ENCODE results near the gene GDPD4.

The GDPD4 gene

DNA sequence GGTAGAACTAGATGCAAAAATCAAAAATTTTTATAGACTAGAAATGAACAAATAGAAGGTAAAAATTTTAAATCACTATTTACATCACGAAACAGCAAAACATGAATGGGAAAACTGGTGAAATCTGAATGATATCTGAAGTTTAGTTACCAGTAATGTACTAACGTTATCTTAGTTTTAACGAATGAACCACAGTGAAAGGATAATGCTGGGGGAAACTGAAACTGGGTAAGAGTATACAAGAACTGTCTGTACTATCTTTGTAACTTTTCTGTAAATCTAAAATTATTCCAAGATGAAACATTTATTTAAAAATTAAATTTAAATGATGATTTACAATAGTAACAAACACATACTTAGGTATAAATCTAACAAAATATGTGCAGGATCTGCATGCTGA is 7.4 kb downstream of the GDPD4 start:
- no peak for DNase-seq (ENCODE audit: low read depth)

DNA sequence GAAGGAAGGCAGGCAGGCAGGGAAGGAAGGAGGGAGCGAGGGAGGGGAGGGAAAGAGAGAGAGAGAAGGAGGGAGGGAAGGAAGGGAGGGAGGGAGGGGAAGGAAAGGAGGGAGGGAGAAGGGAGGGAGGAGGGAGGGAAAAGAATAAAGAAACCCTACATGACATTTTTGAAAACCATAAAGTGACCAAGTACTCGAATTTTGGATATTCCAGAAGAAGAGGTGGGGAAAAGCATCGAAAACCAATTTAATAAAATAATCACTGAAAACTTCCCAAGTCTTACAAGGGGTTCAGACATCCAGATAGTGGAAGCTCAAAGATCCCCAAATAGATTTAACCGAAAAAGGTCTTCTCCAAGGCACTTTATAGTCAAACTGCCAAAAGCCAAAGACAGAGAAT is 11.7 kb downstream of the GDPD4 start:
- DNase-seq (ENCODE audit: low read depth): no peak

DNA sequence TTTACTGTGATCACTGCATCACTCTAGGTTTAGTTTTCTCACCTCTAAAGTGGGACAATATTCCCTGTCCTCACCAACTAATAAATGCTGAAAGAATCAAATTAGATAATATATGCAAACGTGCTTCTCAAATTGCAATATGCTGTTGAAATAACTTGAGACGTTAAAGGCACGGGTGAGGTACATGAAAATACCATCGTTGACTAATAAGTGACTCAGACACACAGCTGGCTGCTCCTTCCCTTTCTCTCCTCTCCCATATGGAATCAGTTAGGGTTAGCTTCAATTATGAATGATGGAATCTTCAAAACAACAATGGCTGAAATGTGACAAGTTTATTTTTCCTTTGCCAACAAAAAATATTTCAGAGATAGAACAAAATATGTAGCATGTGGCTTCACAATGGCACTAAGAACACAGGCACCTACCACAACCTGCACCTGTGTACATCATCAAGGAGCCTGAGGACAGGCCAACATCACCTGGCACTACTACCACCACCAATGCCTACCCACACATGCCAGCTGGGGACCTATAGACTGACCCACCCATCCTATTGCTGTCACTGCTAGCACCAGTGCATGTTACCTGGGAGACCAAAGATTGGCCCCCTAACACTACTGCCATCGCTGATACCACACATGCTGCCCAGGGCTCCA is 13.7 kb downstream of the GDPD4 start:
- DNase-seq (ENCODE audit: low read depth): no peak

DNA sequence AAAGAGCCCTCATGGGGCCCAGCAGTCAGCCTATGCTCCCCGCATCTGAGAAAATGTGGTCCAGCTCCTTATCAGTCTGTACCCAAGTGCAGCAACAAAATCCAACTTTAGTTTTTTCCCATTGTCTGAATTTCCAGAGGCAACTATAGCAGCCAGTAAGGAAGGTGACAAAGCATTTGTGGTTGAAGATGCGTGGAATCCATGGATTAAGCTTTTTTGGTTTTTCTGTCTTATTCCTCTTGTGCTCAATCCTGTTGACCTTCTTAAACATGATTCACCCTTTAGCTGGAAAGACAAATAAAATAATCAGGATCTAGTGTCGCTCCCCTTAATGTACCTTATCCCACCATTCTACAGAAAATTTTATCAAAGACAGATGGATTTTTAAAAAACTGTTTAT is 14.3 kb downstream of the GDPD4 start:
- no peak for DNase-seq (ENCODE audit: low read depth)

DNA sequence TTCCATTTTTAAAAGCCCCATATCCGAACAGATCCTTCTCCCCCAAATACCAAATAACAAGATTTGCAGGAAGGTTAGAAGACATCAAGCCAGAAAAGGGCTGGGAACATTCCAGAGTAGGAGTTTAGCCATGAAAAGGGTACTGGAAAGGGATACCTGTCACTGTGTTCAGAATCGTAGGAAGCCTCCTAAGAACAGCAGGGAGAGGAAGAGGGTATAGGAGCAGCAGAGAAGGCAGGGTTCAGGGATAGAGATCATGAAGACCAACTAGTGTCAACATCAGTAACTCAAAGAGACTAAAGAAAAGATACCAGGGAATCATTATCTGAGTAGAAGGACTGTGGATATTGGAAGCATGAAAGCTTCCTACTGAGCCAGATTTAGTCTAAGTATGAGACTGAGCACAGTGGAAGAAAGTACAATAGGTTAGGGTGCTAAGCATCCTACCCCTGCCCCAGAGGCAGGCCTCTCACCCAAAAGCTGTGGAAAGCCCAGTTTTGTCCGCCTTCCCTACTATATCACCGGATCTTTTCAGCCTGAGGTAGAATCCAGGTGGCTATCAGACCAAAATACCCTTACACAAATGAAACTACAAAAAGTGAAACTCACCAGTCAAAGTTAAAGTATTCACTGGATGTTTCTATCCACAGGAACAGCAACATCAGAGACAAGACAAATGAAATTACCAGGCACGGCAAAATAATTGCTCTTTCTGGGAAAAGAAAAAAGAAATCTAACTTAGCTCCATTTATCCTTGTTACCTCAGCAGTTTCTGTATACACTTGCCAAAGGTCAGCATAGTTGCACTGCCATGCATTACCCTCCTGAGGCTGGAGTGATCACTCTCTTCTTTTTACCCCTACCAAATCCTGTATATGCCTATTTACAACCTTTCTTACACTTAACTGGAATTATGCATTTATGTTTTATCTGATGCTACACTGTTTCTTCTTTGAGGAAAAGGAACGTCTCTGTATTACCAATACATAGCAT is 16.7 kb downstream of the GDPD4 start:
- no peak for DNase-seq (ENCODE audit: low read depth)

DNA sequence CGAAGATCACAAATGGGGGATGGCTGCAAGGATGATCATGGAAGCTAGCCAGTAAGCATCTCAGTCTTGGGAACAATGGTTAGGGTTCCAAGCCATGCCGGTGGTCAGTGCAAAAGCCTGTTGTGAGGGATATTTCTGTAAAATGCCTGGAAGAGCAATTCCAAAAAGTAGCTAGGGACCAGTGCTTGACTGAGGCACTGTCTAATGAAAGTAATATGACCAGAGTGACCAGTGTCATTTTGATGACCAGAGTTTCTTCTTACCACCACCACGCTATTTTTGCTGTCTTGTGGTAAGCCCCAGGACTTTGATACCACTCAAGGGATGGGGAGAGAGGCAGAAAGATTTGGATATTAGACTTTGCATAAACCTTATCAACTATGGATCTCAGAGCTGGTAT is 18.4 kb downstream of the GDPD4 start:
- no peak for DNase-seq (ENCODE audit: low read depth)

DNA sequence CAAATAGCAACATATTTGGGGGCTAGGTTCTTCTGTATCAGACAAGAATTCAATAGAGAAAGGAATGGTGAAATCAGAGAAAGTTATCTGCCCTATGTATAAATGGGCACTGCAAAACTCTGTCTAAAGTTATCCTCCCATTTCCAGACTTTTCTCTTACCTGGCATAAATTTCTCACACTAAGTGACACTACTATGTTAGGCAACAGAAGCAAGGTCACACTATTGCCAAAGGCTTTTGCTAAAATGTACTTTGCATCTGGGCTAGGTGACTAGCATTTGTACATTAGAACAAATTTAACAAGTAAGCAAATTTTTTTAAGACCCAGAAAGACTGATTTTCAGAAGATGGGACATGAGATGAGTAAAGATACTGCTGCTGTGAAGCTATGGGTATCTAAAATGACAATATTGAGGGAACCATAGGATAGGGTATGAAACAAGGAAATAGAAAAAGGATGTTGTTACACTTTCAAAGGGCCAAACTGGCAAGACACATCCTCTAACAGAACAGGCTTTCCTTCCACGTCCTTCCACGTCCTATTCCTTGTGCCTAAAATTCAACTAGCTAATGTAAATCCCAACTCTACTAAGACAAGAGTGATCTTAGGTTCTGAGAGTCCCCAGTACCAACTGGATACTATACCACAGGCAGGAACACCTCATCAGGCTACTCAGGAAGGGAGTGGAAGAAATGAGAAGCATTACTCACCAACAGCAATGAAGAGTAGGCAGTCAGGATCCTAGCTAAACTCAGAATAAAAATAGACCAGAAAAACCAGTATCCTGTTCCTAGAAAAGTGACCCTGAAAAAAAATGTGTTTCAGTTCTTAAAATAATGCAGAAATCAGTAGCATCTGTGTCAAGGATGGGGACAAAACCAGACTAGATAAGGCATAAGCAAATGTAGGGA is 22.6 kb downstream of the GDPD4 start:
- no peak for DNase-seq (ENCODE audit: low read depth)

DNA sequence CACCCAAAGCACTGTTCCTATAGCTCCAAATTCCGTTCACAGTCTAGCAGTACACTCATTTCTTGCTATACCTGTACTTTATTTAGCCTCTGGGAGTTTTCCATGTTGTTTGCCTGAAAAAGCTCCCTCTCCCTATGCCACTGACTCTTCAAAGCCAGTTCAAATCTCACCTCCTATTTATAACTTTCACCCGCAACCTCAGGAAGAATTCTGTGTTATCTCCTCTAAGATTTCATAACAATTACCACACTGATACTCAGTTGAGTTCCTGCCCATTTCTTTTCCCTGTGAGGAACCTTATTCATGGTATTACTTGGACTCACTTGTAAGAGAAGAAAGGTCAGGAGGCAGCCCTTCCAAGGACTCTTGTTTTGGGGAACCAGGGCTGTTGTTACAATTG is 25.2 kb downstream of the GDPD4 start:
- no peak for DNase-seq (ENCODE audit: low read depth)

DNA sequence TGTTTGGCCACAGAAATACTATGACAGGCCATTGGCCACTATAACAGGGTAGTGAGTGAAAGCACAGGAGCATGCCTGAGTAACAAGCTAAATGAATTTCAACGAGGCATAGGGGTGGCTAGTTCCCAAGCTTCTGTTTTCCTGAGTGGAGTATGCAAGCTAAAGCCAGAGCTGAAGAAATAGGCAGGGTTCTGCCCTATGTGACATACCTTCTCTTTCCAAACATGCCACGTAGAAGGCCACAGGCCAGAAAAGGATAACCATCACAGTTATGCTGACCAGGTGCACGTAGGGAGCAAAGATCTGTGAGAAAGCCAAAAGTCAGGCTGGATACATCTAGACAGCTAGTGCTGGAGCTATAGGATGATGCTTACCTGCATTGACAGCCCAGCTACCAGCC is 30.6 kb downstream of the GDPD4 start:
- no peak for DNase-seq (ENCODE audit: low read depth)

DNA sequence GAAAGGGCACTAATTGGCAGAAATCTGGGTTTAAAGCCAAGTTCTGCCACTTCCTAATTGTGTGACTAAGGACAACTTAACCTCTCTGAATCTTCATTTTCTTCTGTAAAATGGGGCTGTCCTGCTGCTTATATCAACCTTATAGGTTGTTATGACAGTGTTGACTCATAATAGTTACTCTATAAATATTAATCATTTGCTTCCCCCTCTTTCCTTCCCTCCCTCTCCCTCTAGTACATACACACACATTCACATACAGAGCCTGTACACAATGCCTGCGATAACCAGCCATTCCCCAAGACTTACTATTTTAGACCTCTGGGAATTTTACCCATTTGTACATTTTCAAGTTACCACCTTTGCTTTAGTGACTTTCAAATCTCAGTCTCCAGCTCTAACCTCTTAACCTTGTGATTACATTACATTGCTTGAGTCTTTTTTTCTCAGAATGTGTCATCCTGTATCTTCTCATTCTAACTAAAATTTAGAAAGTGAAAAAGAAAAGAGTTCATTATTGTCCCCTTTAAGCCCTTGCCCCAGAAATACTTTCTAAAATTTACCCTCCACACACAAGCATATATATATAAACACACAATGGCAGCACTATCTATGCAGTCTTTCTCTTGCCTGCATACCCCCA is 31.9 kb downstream of the GDPD4 start:
- DNase-seq (ENCODE audit: low read depth): no peak

DNA sequence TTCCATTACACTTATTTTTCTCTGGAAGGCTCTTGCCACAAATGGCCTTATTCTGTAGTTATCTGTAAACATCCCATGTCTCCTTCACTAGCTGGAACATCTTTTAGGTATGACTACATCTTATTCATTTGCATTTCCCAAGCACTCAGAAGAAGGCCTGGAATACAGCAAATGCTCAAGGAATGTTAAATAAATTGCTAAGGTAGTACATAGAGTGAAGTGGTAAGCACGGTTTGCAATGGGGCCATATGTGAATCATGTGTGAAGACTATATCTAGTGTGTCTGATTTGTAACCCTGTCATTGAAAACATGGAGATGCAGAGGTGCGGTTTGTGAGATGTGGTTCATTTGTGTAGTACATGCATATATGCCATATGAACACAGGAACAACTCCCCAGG is 33.5 kb downstream of the GDPD4 start:
- DNase-seq (ENCODE audit: low read depth): no peak

DNA sequence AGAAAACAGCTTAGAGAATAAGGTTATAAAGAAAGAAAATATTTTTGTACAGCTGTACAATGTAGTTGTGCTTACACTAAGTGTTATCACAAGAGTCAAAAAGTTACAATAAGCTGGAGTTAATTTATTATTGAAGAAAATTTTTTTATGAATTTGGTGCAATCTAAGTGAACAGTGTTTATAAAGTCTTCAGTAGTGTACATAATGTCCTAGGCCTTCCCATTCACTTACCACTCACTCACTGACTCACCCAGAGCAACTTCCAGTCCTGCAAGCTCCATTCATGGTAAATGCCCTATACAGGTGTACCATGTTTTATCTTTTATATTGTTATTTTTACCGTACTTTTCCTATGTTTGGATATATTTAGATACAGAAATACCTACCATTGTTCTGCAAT is 34.7 kb downstream of the GDPD4 start:
- no peak for DNase-seq (ENCODE audit: low read depth)

DNA sequence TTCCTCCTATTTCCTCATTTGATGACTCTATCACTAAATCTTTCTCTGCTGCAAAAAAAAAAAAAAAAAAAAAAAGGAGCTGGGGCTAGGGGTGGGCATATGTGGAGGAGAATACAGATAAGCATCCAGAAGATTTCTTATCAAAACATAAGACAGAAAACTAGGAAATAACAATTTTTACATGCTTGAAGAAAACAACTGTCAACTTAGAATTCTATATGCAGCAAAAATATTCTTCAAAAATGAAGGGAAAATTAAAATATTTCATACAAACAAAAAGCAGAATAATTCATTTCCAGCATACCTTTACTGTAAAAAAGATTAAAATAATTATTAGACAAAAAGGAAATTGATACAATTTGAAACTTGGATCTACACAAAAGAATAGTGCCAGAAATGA is 38.7 kb downstream of the GDPD4 start:
- no peak for DNase-seq (ENCODE audit: low read depth)

DNA sequence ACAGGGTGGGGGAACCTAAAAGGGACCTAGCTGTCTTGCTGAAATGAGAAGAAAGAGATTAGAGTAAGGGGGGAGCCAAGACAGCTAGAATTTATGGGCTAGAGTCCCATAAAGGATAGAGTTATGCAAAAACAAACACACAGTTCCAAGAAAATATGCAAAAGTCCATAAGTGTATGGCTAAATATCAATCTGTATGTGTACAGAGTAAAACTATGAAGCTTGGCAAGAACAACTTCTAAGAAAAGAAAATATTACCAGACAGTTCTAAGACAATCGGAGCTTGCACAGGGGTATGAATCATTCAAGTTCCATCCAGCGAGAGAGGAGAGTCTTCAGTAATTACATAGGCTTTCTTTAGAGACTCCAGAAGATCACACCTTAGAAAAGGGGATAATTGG is 41.8 kb downstream of the GDPD4 start:
- no peak for DNase-seq (ENCODE audit: low read depth)

DNA sequence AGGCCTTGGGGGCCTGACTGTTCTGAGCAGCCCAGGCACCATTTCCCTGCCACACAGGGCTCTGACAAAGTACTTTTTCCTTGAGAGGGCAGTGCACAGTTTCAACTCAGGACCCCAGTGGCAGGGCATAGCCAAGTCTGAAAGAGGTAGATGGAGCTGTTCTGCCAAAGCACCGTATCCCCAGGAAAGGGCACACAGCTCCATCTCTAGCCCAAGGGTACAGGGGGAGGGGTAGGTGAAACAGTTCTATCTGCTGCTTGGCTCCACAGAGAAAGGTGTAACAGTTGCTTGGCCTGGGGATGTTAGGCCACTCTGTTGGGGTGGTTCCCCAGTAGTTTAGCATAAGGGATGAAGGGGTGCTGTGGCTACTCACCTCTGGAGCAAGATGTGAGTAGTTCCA is 47.8 kb downstream of the GDPD4 start:
- no peak for DNase-seq (ENCODE audit: low read depth)

DNA sequence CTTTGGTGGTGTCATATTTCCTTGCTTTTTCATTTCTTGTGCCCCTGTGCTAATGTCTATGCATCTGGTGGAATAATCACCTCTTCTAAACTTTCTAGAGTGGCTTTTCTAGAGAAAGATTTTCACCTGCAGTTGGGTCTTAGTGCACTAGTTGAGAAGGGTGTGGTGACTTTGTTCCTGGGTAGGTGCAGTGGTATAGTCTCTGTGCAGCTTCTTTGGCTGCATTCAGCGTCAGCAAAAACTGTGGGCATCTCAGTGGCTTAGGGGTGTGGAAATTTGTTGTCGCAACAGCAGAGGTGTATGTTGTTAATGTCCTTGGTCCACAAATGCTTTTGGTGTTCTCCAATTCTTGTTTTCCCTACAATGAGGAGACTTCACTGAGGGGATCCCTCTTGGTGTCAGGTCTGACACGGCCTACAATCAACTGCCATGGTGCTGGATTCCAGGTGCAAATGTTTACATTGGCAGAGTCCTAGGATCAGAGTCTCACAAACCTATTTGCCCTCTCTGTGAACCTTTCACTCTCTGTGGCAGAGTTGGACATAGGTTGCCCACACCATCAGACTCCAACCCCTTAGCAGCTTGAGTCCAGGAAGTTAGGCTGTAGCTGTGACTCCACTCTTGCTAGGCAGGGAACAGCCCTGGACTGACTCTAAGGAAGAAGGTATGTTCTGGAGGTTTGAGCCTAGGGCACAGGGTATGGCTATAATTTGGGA is 48.8 kb downstream of the GDPD4 start:
- no peak for DNase-seq (ENCODE audit: low read depth)

DNA sequence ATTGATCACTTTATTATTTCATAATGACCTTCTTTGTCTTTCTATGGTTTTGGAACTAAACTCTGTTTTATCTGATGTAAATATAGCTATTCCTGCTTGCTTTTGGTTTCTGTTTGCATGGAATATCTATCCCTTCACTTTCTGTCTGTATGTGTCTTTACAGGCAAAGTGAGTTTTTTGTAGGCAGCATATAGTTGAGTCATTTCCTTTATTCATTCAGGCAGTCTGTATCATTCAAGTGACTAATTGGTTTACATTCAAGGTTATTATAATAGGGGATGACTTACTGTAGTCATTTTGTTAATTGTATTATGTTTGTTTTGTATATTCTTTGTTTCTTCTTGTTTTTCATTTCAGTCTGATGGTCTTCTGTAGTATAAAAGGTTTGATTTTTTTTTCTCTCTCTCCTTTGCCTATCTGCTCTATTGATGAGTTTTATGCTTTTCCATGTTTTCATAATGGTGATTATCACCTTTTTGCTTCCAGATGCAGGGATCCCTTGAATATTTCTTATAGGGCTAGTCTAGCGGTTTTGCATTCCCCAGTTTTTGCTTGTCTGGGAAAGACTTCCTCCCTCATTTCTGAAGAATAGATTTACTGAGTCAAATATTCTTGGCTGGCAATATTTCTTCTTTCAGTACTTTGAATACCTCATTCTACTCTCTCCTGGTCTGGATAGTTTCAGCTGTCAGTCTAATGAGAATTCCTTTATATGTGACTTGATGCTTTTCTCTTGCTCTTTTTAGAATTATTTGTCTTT is 50.4 kb downstream of the GDPD4 start:
- DNase-seq (ENCODE audit: low read depth): no peak

DNA sequence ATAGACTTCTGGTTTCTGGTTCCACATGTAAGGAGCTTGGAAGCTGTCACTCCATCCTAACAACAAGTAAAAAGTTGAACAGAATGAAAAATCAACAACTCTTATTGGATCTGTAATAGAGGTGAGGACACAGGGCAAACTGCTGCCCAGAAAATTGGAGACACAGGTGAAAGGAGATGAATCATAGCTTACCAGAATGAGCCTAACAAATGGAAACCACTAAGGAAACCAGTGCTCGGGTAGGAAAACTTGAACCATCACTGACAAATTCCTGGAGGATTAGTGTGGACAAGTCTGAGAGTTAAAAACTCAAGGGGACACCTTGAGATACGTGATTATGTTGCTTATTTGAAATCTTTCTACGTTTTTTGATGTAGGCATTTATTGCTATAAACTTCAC is 52.1 kb downstream of the GDPD4 start:
- DNase-seq (ENCODE audit: low read depth): no peak

DNA sequence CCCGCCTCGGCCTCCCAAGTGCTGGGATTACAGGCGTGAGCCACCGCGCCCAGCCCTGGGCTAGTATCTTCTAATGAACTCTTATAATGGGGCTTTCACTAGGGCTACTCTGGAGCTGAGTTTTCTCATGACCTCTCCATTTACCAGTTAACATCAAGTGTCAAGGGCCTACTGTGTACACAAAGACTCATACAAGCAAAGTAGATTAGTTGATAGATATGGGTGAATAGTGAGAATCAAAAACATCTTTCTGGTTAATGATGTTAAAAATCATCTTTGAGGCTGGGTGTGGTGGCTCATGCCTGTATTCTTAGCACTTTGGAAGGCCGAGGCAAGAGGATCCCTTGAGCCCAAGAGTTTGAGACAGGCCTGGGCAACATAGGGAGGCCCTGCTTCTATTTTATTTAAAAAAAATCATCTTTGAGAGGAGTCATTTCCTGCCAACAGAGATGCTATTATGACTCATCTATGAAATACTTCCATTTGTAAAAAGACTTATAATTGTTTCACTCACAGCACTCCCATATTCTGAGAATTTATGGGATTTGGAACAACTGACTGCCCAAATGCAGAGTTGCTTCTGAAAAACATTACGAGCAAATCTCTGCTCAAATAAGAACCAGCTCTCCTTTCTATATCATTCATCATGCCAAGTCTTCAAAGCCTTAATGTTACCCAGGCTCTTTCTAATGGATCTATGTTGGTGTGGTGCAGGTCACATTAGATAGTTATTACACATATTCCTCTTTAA is 57.0 kb downstream of the GDPD4 start:
- DNase-seq (ENCODE audit: low read depth): no peak

DNA sequence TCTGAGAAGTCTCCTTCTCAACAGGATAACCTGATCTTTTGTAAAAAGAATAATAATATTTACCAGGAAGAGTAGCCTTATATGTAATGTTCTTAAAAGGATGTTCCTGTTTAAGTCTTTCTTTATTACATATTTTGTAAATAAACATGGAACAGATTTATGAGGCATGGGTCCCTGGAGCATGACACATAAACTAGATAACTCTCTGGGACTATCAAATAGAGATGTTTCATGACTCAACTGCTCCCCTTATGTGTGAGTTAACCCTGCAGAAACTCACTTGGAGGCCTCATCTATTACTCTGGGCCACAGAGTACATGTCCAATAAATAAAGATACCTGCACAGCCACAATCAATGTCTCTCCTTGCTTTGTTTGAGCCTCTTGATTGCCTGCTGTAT is 64.6 kb downstream of the GDPD4 start:
- DNase-seq (ENCODE audit: low read depth): no peak
